HG02981 (cell line): ENCODE results near the gene RNU1-4.
"Not testable (repeated sequence)": the region's sequence is repeated elsewhere in the genome, so short reads cannot be mapped to it uniquely, and the experiment has no call there.

Experiments used
- ATAC-seq: cut with Tn5 transposase; IDR thresholded peaks from one replicate; pipeline ENCODE4 v1.9.1; 2021; ENCODE audit warnings: mild to moderate bottlenecking, moderate library complexity; ENCODE audit not compliant: unreplicated experiment

Gene RNU1-4

DNA sequence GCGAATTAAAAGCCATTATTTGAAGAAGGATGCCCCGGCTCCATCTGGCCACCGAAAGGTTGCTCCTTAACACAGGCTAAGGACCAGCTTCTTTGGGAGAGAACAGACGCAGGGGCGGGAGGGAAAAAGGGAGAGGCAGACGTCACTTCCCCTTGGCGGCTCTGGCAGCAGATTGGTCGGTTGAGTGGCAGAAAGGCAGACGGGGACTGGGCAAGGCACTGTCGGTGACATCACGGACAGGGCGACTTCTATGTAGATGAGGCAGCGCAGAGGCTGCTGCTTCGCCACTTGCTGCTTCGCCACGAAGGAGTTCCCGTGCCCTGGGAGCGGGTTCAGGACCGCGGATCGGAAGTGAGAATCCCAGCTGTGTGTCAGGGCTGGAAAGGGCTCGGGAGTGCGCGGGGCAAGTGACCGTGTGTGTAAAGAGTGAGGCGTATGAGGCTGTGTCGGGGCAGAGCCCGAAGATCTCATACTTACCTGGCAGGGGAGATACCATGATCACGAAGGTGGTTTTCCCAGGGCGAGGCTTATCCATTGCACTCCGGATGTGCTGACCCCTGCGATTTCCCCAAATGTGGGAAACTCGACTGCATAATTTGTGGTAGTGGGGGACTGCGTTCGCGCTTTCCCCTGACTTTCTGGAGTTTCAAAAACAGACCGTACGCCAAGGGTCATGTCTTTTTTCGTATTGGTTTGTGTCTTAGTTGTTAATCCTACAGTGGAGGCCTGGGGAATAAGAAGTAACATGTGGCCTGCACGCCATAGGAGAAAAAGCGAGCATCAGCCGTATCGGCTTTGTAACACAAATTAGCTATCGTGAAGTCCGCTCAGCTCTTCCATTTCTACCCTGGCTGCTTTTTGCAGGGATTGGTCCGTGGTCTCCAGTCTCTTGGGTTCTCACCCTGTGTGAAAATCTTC, at the start of gene RNU1-4:
Gene RNU1-4, plus strand, starts transcription at position 470 of the 918 bp plus-strand sequence.
- ATAC-seq: peak; percentile 97

DNA sequence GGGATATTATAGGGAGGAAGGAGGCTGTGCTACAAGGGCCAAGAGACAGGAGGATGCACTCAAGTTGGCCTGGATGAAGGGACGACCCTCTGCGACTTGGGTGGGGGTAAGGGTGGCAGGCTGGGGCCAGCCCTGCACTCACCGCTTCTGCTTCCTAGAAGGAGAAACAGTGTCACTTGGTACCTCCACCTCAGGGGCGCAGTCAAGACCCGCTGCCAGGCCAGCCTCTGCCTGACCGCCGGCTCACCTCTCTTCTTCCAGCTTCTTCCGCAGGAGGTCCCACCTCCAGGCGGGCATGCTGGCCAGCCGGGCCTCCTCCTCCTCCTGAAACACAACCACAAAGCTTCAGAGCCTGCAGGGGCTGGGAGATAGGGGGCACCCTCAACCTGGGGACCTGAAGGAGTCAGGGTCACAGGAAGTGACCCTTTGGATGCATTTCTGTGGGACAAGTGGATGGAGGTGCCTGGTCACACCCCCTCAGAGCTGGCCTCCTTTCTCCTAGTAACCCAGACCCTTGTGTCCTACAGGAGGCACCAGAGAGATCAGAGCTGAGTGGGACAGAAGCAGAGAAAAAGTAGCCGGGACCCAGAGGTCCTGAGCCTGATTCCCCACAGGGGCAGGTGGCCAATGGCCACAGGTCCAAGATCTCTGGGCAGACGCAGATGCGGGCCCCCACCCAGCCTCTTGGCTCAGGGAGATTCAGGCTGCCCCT, 49.2 kb upstream of the RNU1-4 start:
- ATAC-seq: not testable (repeated sequence)

DNA sequence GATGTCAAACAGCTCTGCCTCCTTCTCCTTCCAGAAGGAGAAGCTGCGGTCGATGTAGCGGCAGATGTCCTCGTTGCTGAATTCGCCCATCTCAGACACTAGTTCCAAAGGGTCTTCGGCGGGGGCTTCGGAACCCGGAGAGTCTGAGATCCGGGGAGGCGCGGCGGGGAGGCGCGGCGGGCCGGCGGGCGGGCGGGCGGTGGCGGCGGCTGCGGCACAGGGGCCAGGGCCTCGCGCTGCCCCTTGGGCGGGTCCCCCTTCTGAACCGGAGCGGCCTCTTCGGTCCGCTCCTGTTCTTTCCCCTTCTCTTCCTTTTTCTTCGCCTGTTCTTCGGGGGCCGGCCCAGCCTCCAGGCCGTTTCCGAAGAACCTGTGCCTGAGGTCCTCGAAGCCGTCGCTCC, 48.0 kb upstream of the RNU1-4 start:
- not testable (repeated sequence) for ATAC-seq

DNA sequence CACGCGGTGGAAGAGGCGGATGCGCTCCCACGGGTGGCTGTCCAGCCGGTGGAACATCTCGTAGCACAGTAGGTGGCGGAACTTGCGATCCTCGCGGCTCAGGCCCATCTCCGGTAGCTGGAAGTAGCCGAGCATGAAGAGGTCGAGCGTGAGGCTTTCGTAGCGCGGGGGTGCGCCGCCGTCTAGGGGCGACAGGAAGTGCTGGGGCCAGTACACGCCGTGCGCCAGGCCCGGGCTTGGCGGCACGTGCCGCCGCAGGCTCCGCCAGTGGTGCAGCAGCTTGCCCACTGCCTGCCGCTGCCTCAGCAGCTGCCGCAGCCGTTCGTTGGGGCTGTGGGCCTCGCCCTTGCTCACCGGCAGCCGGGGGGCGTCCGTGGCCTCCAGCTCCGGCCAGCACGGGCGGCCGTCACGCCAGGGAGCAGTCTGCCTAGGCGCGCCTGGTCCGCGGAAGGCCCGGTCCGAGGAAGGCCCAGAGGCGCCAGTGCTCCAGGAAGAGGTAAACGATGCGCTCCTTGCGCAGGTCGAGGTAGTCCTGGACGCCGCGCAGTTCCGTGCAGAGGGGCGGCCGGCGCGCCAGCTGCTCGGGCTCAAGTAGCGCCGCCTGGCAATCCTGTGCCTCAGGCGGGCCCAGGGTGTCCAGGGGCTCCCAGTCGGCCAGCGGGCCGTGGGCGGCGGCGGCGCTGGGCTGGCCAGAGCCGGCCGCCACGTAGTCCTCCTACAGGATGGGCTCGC, 47.4 kb upstream of the RNU1-4 start:
- not testable (repeated sequence) for ATAC-seq

DNA sequence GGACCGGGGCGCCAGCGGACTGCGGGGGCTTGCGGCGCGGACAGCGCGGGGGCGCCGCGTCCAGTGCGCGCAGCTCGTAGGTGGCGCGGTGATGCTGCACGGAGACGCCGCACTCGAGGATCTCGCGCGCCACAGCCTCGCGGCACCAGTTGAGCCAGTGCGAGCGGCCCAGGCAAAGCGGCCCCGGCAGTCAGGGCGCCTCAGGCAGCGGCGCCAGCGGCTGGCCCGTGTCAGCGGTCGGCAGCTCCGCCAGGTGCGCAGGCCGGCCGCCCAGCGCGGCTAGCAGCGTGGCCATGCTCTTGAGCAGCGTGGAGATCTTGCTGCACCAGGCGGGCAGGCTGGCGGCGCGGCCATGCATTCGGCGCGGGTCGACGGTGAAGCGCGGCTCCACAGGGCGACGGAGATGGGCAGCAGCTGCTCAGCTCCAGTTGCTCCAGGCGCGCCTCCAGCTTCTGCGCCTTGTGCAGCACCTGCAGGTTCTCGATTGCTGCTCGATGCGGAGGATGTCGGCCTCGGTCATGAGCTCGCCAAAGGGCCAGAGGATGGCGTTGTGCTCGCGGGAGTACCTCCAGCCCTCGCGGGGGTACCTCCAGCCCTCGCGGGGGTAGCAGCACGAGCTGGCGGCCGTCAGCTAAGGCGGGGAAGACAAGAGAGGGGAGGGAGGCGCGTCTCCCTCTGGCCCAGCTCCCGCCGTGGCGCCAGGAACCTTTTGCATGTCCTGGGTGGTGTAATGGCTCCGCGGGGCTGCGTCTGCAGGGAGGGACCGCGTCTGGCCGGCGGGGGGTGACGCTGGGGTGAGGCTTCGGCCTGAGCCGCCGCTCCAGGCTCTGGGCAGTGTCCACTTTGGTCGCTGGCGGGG, 46.6 kb upstream of the RNU1-4 start:
- not testable (repeated sequence) for ATAC-seq

DNA sequence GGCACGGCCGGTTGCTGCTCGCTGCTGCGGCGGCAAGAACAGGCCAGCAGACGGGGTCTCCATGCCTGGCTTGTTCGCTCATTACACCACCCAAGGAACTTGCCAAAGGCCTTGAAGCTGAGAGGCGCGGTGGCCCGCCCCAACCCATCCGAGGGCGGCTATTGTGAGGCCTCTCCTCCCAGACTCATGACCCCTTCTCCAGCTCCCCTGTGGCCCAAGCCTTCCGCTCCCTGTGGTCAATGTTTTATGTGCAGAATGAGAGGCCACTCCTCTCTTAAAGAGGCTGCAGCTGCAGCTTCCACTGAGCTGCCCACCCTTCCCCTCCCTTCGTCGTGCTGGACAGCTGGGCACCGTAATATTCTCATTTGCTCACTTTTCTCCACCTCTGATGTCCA, 46.0 kb upstream of the RNU1-4 start:
- not testable (repeated sequence) for ATAC-seq

DNA sequence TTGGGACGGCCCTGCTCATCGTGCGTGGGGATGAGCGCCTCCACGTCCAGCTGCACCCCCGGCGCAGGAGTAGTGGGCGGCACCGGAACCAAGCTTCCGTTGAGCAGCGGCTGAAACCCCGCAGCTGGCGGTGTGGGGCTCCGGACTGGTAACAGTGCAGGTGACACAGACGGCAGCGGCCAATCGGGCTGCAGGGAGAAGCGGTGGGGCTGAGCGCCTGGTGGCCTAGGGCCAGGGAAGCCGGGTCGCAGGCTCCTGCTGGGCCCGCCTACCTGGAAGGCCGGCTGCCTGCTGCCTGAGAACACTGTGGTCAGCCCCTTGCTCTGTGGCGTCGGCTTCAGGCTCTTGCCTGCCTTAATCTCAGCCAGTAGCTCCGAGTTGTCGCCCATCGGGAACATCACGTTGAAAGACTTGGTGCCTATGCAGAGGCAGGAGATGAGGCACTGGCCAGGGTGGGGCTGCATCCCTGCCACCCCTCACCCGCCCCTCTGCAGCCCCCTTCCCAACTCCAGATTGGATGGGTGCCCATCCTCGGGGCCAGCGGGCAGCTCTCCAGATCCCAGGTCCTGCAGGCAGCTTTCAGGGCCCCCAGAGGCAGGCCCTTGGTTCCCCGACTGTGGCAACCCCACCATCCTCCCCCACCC, 43.7 kb upstream of the RNU1-4 start:
- not testable (repeated sequence) for ATAC-seq

DNA sequence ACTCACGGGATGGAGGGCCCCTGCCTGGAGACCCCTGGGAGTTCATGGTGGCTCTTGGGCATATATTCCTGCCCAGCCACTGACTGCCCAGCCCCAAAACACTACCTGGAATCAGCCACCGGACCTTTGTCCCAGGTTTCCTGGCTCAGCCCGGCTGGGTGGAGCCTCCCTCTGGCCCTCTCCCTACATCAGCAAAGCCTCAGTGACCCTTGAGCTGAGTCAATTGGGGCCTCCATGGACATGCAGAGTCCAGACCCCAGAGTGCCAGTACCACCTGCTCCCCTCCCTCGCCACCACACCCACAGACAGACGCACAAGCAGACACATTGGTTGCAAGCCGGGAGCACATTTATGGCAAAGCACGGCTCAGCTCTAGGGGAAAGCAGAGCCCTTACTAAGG, 43.2 kb upstream of the RNU1-4 start:
- not testable (repeated sequence) for ATAC-seq

DNA sequence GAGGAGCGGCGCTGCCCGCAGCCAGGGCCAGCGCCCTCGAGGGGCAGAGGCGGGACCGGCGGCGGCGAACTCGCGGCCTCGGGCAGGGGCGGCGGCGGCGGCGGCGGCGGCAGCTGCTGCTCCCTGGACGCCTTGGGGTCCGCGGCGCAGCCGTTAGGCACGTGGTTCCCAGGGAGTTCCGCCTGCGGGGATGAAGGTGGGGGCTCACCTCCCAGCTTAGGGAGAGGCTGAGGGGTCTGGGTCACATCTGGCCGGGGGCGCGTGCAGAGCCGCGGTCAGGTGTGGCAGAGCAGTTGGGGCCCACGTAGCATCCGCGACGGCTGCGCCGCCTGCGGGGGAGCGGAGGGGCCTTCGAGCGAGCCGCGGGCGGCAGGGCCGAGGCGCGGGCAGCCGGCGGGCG, 40.9 kb upstream of the RNU1-4 start:
- ATAC-seq: not testable (repeated sequence)

DNA sequence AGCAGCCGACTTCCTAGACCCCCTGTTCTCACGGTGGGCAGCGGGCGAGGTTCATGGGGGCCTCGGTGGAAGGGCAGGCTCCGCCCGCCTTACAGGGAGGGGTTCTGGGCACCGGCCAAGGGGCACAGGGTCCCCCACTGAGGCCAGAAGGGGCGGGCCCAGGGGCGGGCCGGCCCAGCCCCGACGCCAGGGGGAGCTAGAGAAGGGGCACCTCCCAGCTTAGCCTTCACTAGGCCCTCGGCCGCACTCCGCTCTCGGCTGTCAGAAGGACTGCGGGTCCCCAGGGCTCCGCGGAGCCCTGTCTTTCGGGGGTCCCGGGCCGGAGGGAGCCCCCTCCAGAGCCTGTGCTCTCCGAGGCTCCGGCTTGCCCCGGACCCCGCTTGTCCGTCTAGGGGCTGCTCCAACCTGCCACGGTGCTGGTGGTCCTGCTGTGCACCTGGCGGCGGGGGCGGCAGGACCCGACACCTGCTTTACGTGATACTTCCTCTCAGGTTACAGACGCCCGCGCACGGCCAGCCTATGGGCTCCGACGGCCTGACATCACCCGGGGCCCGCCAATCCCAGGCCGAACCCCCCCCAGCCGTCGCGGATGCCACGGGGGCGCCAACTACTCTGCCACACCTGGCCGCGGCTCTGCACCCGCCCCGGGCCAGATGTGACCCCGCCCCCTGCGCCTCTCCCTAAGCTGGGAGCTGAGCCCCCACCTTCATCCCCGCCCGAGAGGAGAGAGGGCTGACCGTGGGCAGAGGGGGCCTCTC, 40.0 kb upstream of the RNU1-4 start:
- not testable (repeated sequence) for ATAC-seq

DNA sequence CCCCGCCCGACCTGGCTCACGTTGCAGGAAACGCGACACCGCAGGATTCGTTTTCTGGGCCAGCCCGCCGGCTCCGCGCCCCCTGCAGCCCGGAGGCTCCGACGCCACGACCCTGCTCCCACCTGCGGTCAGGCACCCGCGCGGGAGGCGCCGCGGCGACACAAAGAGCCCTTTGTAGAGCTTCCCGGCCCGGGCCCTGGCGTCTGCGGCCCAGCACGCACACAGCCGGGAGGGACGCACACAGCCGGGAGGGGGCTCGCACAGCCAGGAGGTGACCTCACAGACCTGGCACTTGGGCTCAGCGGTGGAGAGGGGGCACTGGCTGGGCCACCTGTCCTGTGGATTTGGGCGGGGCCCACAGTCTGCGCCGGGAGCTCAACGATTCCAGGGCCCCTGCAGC, 39.1 kb upstream of the RNU1-4 start:
- ATAC-seq: not testable (repeated sequence)

DNA sequence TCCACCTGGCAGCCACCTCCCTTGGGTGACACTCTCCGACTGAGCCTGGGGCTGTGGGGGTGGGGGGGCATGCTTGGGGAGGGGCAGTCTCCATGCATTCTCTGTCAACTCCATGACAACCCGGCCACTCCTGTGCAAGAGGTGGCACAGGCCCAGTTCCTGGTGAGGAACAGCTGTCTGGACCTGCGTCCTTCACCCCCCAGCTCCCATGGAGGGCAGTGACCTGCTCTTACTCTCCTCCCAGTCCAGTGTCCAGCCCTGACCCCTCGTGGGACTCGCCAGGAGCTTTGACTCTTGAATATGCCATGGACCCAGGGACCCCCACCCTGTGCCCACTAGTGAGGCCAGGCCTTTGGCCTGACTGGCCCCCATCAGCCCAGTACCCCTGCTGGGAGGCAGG, 38.0 kb upstream of the RNU1-4 start:
- ATAC-seq: not testable (repeated sequence)

DNA sequence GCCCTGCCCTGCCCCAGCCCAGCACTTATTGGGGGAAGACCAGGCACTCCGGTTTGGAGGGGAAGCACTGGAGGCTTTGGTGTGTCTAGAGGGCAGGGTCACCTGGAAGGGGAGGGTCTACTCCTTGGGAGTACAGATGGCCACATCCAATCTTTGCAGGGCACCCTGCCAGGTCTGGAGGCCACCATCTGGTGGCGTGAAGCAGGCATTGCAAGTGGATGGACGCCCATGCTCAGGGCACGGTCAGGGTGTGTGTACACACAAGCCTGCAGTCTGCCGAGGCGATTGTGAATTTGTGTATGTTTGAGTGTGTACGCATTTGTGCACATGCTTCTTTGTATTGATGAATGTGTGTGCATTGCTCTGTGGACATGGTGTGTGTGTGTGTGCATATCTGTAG, 37.2 kb upstream of the RNU1-4 start:
- ATAC-seq: not testable (repeated sequence)

DNA sequence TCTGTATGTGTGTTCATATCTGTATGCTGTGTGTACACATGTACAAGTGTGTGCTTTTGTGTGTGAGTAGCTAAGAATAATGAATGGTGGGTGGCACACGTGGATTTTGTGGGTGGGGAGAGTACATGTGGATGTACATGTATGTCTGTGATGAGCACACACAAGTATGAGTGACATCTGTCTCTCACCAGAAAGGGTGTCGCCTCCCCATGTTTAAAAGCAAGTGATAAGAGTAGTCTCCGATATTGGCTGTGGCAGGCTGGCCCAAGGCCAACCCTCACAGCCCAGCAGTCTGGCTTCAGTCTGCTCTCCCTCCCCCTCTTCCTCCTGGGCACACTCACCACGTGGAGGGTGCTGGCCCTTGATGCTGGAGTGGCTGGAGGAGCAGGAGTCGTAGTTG, 36.7 kb upstream of the RNU1-4 start:
- not testable (repeated sequence) for ATAC-seq

DNA sequence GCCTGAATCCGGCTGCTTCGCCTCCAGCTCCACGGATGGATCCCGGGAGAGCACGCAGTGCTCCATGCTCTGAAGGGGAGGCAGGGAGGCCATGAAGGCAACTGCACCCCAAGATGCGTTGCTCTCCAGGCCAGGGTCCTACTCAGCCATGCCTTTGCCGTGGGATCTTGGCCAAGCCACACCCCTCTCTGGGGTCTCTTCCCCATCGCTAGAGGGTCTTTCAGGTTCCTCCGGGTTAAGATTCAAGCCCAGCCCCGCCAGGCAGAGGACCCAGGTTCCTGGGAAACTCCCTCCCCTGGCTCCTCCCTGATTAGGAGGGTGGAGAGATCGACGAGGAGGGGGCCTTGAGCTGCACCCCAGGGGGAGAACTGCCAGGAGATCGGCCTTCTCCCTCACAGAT, 36.2 kb upstream of the RNU1-4 start:
- not testable (repeated sequence) for ATAC-seq

DNA sequence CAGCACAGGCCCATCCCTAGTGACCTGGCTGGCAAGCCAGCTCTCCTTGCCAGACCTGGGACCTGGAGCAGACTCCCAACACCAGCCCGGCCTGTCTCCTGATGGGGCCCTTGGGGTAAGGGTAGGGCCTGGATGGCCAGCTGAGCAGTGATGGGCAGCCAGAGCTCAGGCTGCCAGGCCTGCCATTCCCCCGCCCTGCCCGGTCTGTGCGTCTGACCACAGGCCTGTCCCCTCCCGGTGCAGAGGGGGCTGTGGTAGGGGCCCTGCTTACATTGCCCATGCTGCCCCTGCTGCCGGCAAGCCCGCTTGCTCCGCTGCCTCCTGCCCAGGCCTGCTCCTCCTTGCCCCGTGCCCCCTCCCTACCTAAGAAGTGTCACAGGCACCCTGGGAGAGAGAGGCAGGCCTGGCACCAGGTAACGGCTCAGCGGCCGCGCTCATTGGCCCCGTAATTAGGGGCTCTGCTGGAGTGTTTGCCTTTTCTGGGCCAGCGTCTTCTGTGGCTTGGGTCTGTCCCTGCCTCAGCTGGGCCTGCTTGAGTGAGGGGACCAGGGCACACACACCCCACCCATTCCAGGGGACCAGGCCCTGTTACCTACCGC, 35.7 kb upstream of the RNU1-4 start:
- not testable (repeated sequence) for ATAC-seq

DNA sequence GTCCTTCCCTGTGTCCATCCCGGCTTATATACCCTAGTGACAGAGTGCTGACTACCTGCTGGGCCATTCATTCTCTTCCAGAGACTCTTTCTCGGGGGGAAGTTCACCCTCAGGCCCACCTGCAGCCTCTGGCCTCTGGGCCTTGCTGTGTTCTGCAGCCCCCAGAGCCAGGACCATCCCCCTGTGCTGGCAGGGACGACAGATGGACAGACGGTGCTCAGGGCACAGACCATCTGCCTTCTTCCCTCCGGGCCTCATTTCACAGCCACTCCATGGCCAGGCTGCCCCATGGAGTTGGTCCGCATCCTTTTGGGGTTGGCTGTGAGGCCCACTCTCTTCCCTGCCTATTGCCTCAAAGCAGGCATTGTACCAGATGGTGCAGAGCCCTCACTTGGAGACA, 34.0 kb upstream of the RNU1-4 start:
- ATAC-seq: not testable (repeated sequence)
